IMR-90 (cell line): ENCODE data around the gene ABCA8. TPM values are rescaled to one million over a fixed set of nuclear protein-coding genes. Genes with fewer than 3 reads are reported as not detected.

ENCODE experiments used
- ATAC-seq: fragments of 200-7000 bp; cut with Tn5 transposase; 2 replicates; pipeline ENCODE4 v1.9.1; 2020; ENCODE audit warnings: low read depth, mild to moderate bottlenecking, moderate library complexity
- BruUV-seq: library from RNA; stranded (reverse); fragments of 400-500 nt; replicated peaks from 2 replicates; lab custom pipeline; 2021; lab: Mats Ljungman, UMichigan
- CTCF ChIA-PET: fragments of 300-600 bp; formaldehyde crosslinking; extraction: SDS; loops from one replicate; lab custom pipeline; 2021; ENCODE audit warnings: antibody characterized with exemption; lab: Yijun Ruan, JAX
- POLR2A ChIA-PET: fragments of 300-600 bp; sonication (Branson Sonifier 250); formaldehyde crosslinking; loops from one replicate; lab custom pipeline; 2022; ENCODE audit warnings: antibody characterized with exemption; ENCODE audit not compliant: unreplicated experiment; lab: Charles Lee
- DNase-seq: peaks from one replicate; pipeline ENCODE4 v3.0.0; 2013
- H2AFZ ChIP-seq: replicated peaks from 2 replicates; pipeline ENCODE3; 2013; ENCODE audit warnings: low read length, mild to moderate bottlenecking; ENCODE audit not compliant: poor library complexity
- H2AK5ac ChIP-seq: 2 replicates; pipeline ENCODE4 v1.6.1; 2013; ENCODE audit warnings: low read depth, low read length, inconsistent platforms
- H2AK9ac ChIP-seq: replicated peaks from 2 replicates; pipeline ENCODE3; 2013; ENCODE audit warnings: mild to moderate bottlenecking, low read depth, low read length, moderate library complexity; ENCODE audit not compliant: poor library complexity
- H2BK120ac ChIP-seq: 2 replicates; pipeline ENCODE4 v1.6.1; 2013; ENCODE audit warnings: low read depth, low read length, inconsistent platforms
- H2BK15ac ChIP-seq: 3 replicates; pipeline ENCODE4 v1.6.1; 2013; ENCODE audit warnings: low read depth, low read length, inconsistent platforms
- H2BK20ac ChIP-seq: 2 replicates; pipeline ENCODE4 v1.6.1; 2013; ENCODE audit warnings: low read depth, mild to moderate bottlenecking, inconsistent platforms, low read length, moderate library complexity
- H2BK5ac ChIP-seq: 2 replicates; pipeline ENCODE4 v1.6.1; 2013; ENCODE audit warnings: mild to moderate bottlenecking, low read depth, low read length, inconsistent platforms; ENCODE audit not compliant: poor library complexity, severe bottlenecking
- H3K14ac ChIP-seq: replicated peaks from 2 replicates; pipeline ENCODE4 v1.6.1; 2013; ENCODE audit warnings: low read depth, low read length, inconsistent platforms
- H3K18ac ChIP-seq: 2 replicates; pipeline ENCODE4 v1.6.1; 2013; ENCODE audit warnings: low read depth, low read length, control low read depth
- H3K23ac ChIP-seq: 2 replicates; pipeline ENCODE4 v1.6.1; 2013; ENCODE audit warnings: low read depth, low read length, inconsistent platforms
- H3K27ac ChIP-seq: 2 replicates; pipeline ENCODE4 v1.5.1; 2013; ENCODE audit warnings: mild to moderate bottlenecking, control low read depth, low read length; ENCODE audit not compliant: insufficient read depth
- H3K27me3 ChIP-seq: 2 replicates; pipeline ENCODE4 v1.6.1; 2013; ENCODE audit warnings: low read length; ENCODE audit not compliant: control insufficient read depth, insufficient read depth
- H3K36me3 ChIP-seq: 2 replicates; pipeline ENCODE4 v1.6.1; 2013; ENCODE audit warnings: low read length, mixed read lengths; ENCODE audit not compliant: control insufficient read depth, insufficient read depth
- H3K4ac ChIP-seq: 2 replicates; pipeline ENCODE4 v1.6.1; 2013; ENCODE audit warnings: low read depth, low read length, inconsistent platforms
- H3K4me1 ChIP-seq: 2 replicates; pipeline ENCODE4 v1.6.1; 2013; ENCODE audit warnings: low read length, mixed read lengths; ENCODE audit not compliant: control insufficient read depth, insufficient read depth
- H3K4me2 ChIP-seq: 2 replicates; pipeline ENCODE4 v1.6.1; 2013; ENCODE audit warnings: low read depth, mild to moderate bottlenecking, control low read depth, low read length, moderate library complexity
- H3K4me3 ChIP-seq: 2 replicates; pipeline ENCODE4 v1.5.1; 2013; ENCODE audit warnings: low read depth, mild to moderate bottlenecking, control low read depth, low read length, moderate library complexity; ENCODE audit not compliant: insufficient read depth
- H3K56ac ChIP-seq: 2 replicates; pipeline ENCODE4 v1.6.1; 2013; ENCODE audit warnings: low read length, inconsistent platforms; ENCODE audit not compliant: insufficient read depth; ENCODE audit errors: extremely low read depth
- H3K79me1 ChIP-seq, 2 experiments: 2 replicates each; pipeline ENCODE4 v1.6.1; 2013; ENCODE audit warnings: low read length in 2 of 2, inconsistent platforms in 1 of 2, low read depth in 1 of 2
- H3K9ac ChIP-seq: 2 replicates; pipeline ENCODE4 v1.6.1; 2013; ENCODE audit warnings: low read depth, low read length, control low read depth
- H3K9me1 ChIP-seq: 2 replicates; pipeline ENCODE4 v1.6.1; 2013; ENCODE audit warnings: low read length, inconsistent platforms; ENCODE audit not compliant: insufficient read depth
- H3K9me3 ChIP-seq: 2 replicates; pipeline ENCODE4 v1.6.1; 2013; ENCODE audit warnings: low read length; ENCODE audit not compliant: control insufficient read depth, insufficient read depth
- H4K20me1 ChIP-seq: 2 replicates; pipeline ENCODE4 v1.6.1; 2013; ENCODE audit warnings: low read length, inconsistent platforms; ENCODE audit not compliant: insufficient read depth
- H4K5ac ChIP-seq: 2 replicates; pipeline ENCODE4 v1.6.1; 2013; ENCODE audit warnings: mild to moderate bottlenecking, low read depth, low read length, control low read depth
- H4K8ac ChIP-seq, 2 experiments: 2 replicates each; pipeline ENCODE4 v1.6.1; 2013; ENCODE audit warnings: low read depth in 2 of 2, low read length in 2 of 2, control low read depth in 1 of 2, inconsistent platforms in 1 of 2
- H4K91ac ChIP-seq: 2 replicates; pipeline ENCODE4 v1.6.1; 2013; ENCODE audit warnings: low read depth, low read length, inconsistent platforms; ENCODE audit not compliant: insufficient read depth
- MAFK ChIP-seq: IDR thresholded peaks from 2 replicates; pipeline ENCODE4 v1.6.1; 2012; ENCODE audit warnings: low read depth, low read length, improper control_type of control experiment
- NFE2L2 ChIP-seq: fragments of 150-350 bp; IDR thresholded peaks from 2 replicates; pipeline ENCODE4 v1.6.1; 2016; ENCODE audit warnings: low read depth, mild to moderate bottlenecking, low read length
- WGBS, 2 experiments: methylation state at CpG; one replicate each; pipeline versions ENCODE4 v1.1.5 to v1.1.7; 2013; ENCODE audit warnings: missing lambda C conversion rate in 2 of 2; ENCODE audit not compliant: insufficient read length in 1 of 2; ENCODE audit errors: extremely low coverage in 2 of 2; 5-methylcytosine and 5-hydroxymethylcytosine counted together
- dilution Hi-C: fragments of 300-500 bp; cut with HindIII; formaldehyde crosslinking; loops from one replicate; pipeline ENCODE4 v1.14.3; 2018; ENCODE audit warnings: low sequenced_read_pairs; ENCODE audit not compliant: unreplicated experiment
- in situ Hi-C: fragments of 300-500 bp; cut with MboI; formaldehyde crosslinking; loops from 3 replicates; pipeline ENCODE4 v1.14.3; 2019; ENCODE audit warnings: low sequenced_read_pairs, inconsistent platforms, mixed read lengths
- intact Hi-C: fragments of 100-400 bp; cut with micrococcal nuclease; formaldehyde crosslinking; loops from 2 replicates; pipeline ENCODE4 v1.10.0; 2022
- polyA plus RNA-seq, 3 experiments: library from polyadenylated mRNA; depleted of rRNA; stranded (reverse); fragments of >200 nt; gene quantifications; 2 replicates each; pipeline ENCODE4 v1.2.3, GENCODE V29; 2012; ENCODE audit warnings: low replicate concordance in 1 of 3
- total RNA-seq: library from RNA; depleted of rRNA; stranded (reverse); fragments of >200 nt; gene quantifications from 2 replicates; pipeline ENCODE4 v1.2.3, GENCODE V29; 2012

ABCA8 gene
- total and polyA plus RNA-seq, 2 of the 4 experiments (the other 2 are of a cell fraction) = 1.8 TPM

DNA sequence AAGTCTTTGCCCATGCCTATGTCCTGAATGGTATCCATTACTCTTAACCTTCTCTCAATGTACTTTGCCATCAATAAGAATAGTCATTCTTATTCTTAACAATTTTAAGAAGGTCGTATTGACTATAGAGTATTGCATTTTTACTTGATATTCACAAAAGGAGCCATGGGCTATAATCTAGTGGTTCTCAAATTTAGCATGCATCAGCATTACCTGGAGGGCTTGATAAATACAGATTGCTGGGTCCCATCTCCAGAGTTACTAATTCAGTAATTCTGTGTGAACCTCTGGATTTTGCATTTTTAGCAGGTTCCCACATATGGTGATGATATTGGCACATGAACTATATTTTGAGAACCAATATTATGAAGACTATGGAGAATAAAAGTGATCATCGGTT, 89.6 kb downstream of the ABCA8 start:
- Histone ChIP-seq H3K4me1 (no peaks in the 10 kb centered on the region), H3K9ac (no peak overlapping the region), H3K27ac (no peak overlapping the region), H3K18ac (no peak overlapping the region), H2BK120ac (no peak overlapping the region), H3K9me3 (no peaks in the 10 kb centered on the region), H2BK15ac (no peak overlapping the region), H3K4me2 (no peak overlapping the region), H4K5ac (no peak overlapping the region), H2AFZ (no peak overlapping the region), H3K14ac (no peak overlapping the region), H2BK5ac (no peak overlapping the region), H3K56ac (no peak overlapping the region), H3K4ac (no peak overlapping the region), H2AK5ac (no peak overlapping the region), H2AK9ac (no peak overlapping the region), H3K9me1 (no peaks in the 10 kb centered on the region), H4K8ac (no peak overlapping the region), H3K4me3 (no peak overlapping the region), H3K79me1 (no peaks in the 10 kb centered on the region), H4K91ac (no peak overlapping the region), H3K27me3 (no peaks in the 10 kb centered on the region), H4K20me1 (no peaks in the 10 kb centered on the region), H3K23ac (no peak overlapping the region), H3K36me3 (no peaks in the 10 kb centered on the region), H2BK20ac (no peak overlapping the region)
- dilution Hi-C loops = no loop called here
- no TSS peak for BruUV-seq
- no CpG with 5 or more reads among the region's 2 CpGs for WGBS, 2 experiments
- intact Hi-C loops = no loop called here
- ChIA-PET POLR2A (no interaction called here), CTCF (no interaction called here)
- no peak for ATAC-seq
- in situ Hi-C loops = no loop called here
- no peak for DNase-seq
- TF ChIP-seq NFE2L2 = no peak
- TF ChIP-seq MAFK = peak; percentile 35; the same call in 1 of the 2 replicates
